ENCODE measurements around the gene CAPZA1. TPM values are rescaled to one million over a fixed set of nuclear protein-coding genes. Genes with fewer than 3 reads are reported as not detected.

Gene CAPZA1
- total RNA-seq, 1 experiment from 2014 or later: 240 TPM

- no peak for DNase-seq (ENCODE audit: low read depth)
Measured at GRCh38 chr1:112675728-112676381, 56.2 kb downstream of the CAPZA1 start.

- no peak for DNase-seq (ENCODE audit: low read depth)
Measured at GRCh38 chr1:112676543-112676942, 56.9 kb downstream of the CAPZA1 start.

GRCh38 chr1:112677501-112677900 is 57.9 kb downstream of the CAPZA1 start:
- DNase-seq (ENCODE audit: low read depth): no peak

DNA sequence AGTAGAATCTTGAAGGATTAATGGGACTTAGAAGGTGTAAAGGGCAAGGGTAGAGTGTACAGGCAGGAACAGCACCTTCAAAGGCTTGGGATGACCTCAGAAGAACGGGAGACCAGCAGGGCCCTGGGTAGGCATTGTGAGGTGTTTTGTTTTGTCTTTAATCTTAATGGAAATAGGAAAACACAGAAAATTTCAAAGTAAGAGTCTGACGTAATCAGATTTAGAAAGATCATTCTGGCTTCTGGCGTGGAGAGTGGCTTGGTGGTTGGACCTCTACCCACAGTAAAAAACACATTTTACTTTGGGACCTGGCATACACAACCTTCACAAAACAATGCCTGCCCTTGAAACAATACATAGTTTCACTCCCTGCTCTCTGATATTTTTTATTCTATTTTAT is 59.0 kb downstream of the CAPZA1 start:
- no peak for DNase-seq (ENCODE audit: low read depth)

DNA sequence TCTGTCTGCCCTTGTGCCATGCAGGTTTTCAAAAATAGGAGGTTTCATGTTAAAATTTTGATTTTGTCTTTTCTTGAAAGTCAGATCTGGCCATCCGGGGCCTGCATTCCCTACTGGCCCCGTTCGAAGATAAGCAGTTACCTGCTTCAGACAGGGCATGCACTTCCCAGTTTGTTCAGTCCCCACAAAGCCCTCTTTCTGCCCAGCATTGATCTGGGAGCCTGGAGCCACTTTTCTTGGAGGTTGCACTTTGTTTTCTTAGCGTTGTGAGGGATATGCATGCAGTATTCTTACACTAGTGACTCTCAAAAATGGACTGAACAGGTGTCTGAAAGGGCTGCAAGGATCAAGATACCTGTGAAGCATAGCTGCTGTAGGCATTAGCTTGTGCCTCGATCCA is 66.3 kb downstream of the CAPZA1 start:
- DNase-seq (ENCODE audit: low read depth): no peak

GRCh38 chr1:112686417-112686816 is 66.8 kb downstream of the CAPZA1 start:
- DNase-seq (ENCODE audit: low read depth): no peak

DNA sequence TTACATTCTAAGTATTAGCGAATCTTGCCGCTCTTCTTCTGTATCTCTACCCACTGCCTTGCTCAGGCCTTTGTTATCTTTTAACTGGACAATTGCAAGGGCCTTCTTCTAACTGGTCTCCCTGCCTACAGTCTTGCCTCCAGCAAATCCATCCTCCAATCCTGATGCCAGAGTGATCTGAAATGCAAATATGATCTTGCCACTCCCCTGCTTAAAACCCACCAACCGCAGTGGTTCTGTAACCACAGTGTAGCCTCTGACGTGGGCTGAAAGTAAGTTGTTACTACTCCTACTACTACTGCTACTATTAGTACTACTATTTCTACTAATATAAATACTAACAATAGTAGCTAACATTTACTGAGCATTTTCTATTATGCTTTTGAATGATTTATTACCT is 67.2 kb downstream of the CAPZA1 start:
- no peak for DNase-seq (ENCODE audit: low read depth)

GRCh38 chr1:112687361-112687760 is 67.7 kb downstream of the CAPZA1 start:
- no peak for DNase-seq (ENCODE audit: low read depth)

DNA sequence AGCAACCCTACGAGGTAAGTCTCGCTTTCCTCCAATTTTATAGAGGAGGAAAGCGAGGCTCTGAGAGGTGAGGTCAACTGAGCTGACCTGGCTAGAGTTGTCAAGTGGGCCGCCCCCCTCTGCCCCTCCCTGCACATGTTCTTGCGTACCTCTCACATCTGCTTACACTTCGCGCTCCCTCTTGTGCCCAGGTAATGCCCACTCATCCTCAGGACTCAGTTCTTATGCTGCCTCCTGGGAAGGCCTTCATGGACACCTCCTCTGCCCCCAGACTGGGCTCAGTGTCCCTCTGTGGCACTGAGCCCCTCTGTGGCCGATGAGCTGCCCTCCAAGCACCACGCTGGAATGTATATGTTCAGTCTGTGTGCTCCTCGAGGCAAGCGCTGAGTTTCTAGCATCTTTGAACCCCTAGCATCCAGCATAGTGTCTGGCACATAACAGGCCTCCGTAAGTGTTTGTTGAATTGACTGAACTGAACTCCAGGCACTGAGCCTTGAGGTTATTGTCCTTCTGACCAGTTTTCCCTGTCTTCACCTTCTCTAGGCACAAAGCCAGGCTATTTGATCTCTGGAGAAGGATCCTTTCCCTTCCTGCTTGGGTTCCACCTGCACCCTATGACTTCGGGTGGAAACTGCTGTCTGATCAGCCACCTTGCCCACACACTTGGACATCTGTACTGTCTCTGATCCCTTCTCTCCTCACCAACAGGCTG is 68.3 kb downstream of the CAPZA1 start:
- no peak for DNase-seq (ENCODE audit: low read depth)

DNA sequence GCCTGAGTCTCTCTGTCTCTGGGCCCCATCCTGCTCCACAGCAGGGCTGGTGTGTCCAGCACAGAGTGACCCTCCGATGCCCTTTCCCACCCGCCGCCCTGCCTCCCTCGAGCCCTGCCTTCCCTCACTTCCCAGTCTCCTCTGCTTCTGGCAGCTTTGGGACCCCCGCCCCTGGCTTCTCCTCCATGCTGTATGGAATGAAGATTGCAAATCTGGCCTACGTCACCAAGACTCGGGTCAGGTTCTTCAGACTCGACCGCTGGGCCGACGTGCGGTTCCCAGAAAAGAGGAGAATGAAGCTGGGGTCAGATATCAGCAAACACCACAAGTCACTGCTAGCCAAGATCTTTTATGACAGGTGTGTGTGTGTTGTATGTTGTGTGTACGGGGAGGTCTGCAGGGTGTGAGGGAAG is 69.2 kb downstream of the CAPZA1 start:
- no peak for DNase-seq (ENCODE audit: low read depth)

DNA sequence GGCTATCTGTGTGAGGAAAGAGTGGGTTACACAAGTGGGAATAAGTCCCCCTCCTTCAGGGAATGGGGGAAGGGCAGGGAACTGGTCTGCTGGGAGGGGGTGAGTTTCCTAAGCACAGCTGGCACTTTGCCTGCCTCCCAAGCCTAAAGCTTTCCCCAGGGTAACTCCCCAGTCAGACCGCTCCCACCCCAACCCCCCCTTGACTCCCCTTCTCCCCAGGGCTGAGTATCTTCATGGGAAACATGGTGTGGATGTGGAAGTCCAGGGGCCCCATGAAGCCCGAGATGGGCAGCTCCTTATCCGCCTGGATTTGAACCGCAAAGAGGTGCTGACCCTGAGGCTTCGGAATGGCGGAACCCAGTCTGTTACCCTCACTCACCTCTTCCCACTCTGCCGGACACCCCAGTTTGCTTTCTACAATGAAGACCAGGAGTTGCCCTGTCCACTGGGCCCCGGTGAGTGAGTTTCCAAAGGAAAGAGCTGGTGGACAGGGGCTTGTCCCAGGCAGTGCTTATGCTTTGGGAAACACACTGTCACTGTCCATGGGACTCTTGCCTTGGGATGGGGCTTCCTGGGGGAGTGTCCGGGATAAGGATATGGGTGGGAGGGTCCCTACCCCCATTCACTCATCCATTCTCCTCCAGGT is 69.7 kb downstream of the CAPZA1 start:
- no peak for DNase-seq (ENCODE audit: low read depth)

DNA sequence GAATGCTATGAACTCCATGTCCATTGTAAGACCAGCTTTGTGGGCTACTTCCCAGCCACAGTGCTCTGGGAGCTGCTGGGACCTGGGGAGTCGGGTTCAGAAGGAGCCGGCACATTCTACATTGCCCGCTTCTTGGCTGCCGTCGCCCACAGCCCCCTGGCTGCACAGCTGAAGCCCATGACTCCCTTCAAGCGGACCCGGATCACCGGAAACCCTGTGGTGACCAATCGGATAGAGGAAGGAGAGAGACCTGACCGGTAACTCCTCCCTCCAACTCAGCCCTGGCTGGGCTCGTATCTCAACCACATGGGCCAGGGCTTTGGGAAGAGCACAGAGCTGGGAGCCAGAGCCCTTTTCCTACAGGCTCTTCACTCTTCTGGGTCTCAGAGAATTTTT is 70.2 kb downstream of the CAPZA1 start:
- DNase-seq (ENCODE audit: low read depth): no peak

DNA sequence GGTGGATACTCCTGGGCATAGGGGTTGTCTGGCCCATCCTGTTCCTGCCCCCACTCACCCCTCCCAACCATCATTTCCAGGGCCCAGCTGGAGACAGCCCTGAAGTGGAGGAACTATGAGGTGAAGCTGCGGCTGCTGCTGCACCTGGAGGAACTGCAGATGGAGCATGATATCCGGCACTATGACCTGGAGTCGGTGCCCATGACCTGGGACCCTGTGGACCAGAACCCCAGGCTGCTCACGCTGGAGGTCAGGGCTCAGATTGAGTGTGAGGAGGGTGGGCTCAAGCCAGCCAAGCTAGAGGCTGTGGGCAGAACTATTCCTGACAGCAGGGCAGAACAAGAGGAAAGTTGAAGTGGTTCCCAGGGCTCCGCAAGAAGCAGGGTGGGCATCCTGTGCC is 73.0 kb downstream of the CAPZA1 start:
- no peak for DNase-seq (ENCODE audit: low read depth)

GRCh38 chr1:112693821-112694220 is 74.2 kb downstream of the CAPZA1 start:
- no peak for DNase-seq (ENCODE audit: low read depth)

DNA sequence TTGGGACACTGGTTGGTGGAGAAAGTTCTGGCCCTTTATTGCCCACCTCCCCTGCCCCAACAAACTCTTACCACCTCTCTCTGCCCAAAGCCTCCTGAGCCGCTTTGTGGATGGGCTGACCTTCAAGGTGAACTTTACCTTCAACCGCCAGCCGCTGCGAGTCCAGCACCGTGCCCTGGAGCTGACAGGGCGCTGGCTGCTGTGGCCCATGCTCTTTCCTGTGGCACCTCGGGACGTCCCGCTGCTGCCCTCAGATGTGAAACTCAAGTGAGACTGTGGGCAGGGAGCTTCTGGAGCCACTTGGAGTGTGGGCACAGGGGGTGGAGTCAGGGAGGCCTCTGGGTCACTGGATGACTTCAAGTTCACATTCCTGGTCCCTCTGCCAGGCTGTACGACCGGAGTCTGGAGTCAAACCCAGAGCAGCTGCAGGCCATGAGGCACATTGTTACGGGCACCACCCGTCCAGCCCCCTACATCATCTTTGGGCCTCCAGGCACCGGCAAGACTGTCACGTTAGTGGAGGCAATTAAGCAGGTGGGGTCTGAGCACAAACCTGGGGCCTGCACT is 74.8 kb downstream of the CAPZA1 start:
- no peak for DNase-seq (ENCODE audit: low read depth)

GRCh38 chr1:112695276-112695675 is 75.6 kb downstream of the CAPZA1 start:
- no peak for DNase-seq (ENCODE audit: low read depth)

- no peak for DNase-seq (ENCODE audit: low read depth)
Measured at GRCh38 chr1:112696578-112697314, 77.1 kb downstream of the CAPZA1 start.

DNA sequence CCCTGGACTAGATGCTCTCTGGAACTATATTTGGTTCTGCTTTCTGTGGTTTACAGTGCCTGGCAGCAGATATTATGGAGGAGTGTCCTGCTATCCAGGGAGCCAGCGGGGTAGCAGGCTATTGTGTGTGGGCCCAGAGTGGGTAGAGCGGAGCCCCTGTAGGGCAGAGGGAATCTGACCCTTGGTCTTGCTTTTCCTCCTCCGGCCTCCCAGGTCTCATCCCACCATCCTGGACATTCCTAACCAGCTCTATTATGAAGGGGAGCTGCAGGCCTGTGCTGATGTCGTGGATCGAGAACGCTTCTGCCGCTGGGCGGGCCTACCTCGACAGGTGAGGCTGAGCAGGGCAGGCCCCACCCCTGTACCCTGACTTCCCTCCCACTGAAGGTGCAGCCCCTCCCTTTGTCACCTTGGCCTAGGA is 78.2 kb downstream of the CAPZA1 start:
- no peak for DNase-seq (ENCODE audit: low read depth)

- DNase-seq (ENCODE audit: low read depth): no peak
Measured at GRCh38 chr1:112698366-112699310, 79.0 kb downstream of the CAPZA1 start.

DNA sequence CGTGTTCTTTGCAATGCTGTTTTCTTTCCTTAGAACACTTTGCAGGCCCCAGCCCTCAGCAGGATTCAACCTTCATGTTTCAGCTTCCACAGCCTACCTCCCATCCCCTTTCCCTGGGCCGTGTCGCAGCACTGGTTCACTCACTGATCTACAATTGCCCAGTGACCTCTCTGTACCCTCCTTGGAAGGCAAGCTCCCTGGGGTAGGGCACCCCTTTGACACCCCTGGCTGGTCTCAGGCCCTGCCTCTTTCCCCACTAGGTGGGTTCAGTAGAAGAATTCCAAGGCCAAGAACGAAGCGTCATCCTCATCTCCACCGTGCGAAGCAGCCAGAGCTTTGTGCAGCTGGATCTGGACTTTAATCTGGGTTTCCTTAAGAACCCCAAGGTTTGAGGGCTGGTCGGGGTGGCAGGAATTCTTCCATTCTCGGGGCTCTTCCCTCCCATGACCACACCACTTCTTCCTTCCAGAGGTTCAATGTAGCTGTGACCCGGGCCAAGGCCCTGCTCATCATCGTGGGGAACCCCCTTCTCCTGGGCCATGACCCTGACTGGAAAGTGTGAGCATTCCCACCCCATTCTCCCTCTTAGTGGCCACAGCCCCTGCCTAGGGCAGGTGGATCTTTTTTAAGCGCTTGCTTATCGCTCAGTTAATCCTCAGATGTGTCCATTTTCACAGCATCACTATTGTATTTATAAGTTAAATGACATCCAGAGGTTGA is 80.0 kb downstream of the CAPZA1 start:
- DNase-seq (ENCODE audit: low read depth): no peak

All from HT1080 (cell line).